Chondrocyte (in vitro differentiated cells): ENCODE measurements around the gene GPR84. TPM values are rescaled to one million over a fixed set of nuclear protein-coding genes. Genes with fewer than 3 reads are reported as not detected.
A peak's percentile ranks its signal among the peaks of the same experiment; 100 is the strongest.

ENCODE experiments used
- DNase-seq: peaks from one replicate; pipeline ENCODE4 v3.0.0; 2021; ENCODE audit warnings: mixed read lengths, low spot score
- H3K27ac Mint-ChIP-seq: one replicate; pipeline ENCODE4 v1.8.0; 2021; ENCODE audit warnings: mild to moderate bottlenecking, moderate library complexity, mixed read lengths; ENCODE audit not compliant: unreplicated experiment
- H3K27me3 Mint-ChIP-seq: 2 replicates; pipeline ENCODE4 v1.8.0; 2021; ENCODE audit warnings: low read depth, mixed read lengths
- H3K36me3 Mint-ChIP-seq: 2 replicates; pipeline ENCODE4 v1.8.0; 2021; ENCODE audit warnings: low read depth, mixed read lengths
- H3K4me1 Mint-ChIP-seq: 2 replicates; pipeline ENCODE4 v1.8.0; 2021; ENCODE audit warnings: low read depth, mild to moderate bottlenecking, mixed read lengths
- H3K4me3 Mint-ChIP-seq: one replicate; pipeline ENCODE4 v1.8.0; 2021; ENCODE audit warnings: mild to moderate bottlenecking, moderate library complexity, mixed read lengths; ENCODE audit not compliant: unreplicated experiment
- H3K9me3 Mint-ChIP-seq: 2 replicates; pipeline ENCODE4 v1.8.0; 2021; ENCODE audit warnings: low read depth, mixed read lengths
- CTCF ChIP-seq: fragments of 200-600 bp; sonication (generic); IDR thresholded peaks from 2 replicates; pipeline ENCODE4 v1.5.0; 2021; ENCODE audit warnings: antibody characterized with exemption, mild to moderate bottlenecking, moderate library complexity
- total RNA-seq: library from RNA; stranded (reverse); gene quantifications from 3 replicates; pipeline ENCODE4 v1.2.1, GENCODE V29; 2021

Gene GPR84
- total RNA-seq, 1 donor from 2014 or later: not detected

GRCh38 chr12:54340846-54341245, 23.4 kb downstream of the GPR84 start:
- TF ChIP-seq CTCF: no peak
- Mint-ChIP-seq H3K27ac (peak overlapping the region; percentile 38), H3K27me3 (no peaks in the 10 kb centered on the region), H3K36me3 (peaks cover 23% of the 10 kb centered on the region), H3K4me1 (peaks cover 21% of the 10 kb centered on the region), H3K4me3 (no peak overlapping the region), H3K9me3 (no peaks in the 10 kb centered on the region)
- no peak for DNase-seq

GRCh38 chr12:54338698-54339296, 25.5 kb downstream of the GPR84 start:
- no peak for TF ChIP-seq CTCF
- Mint-ChIP-seq H3K9me3 (no peaks in the 10 kb centered on the region), H3K27me3 (no peaks in the 10 kb centered on the region), H3K4me1 (peaks cover 21% of the 10 kb centered on the region), H3K36me3 (peaks cover 17% of the 10 kb centered on the region), H3K27ac (no peak overlapping the region), H3K4me3 (no peak overlapping the region)
- DNase-seq: no peak

GRCh38 chr12:54337854-54338650, 26.2 kb downstream of the GPR84 start:
- Mint-ChIP-seq H3K4me3 (no peak overlapping the region), H3K36me3 (peaks cover 13% of the 10 kb centered on the region), H3K27me3 (no peaks in the 10 kb centered on the region), H3K27ac (peak overlapping the region; percentile 23), H3K9me3 (no peaks in the 10 kb centered on the region), H3K4me1 (peaks cover 24% of the 10 kb centered on the region)
- DNase-seq: no peak
- TF ChIP-seq CTCF: no peak

GRCh38 chr12:54337280-54337842, 26.9 kb downstream of the GPR84 start:
- Mint-ChIP-seq H3K9me3 (no peaks in the 10 kb centered on the region), H3K4me1 (peaks cover 24% of the 10 kb centered on the region), H3K36me3 (peaks cover 12% of the 10 kb centered on the region), H3K4me3 (no peak overlapping the region), H3K27ac (no peak overlapping the region), H3K27me3 (no peaks in the 10 kb centered on the region)
- no peak for DNase-seq
- TF ChIP-seq CTCF: peak; percentile 18

GRCh38 chr12:54333420-54334034, 30.8 kb downstream of the GPR84 start:
- H3K36me3 Mint-ChIP-seq: no peaks in the 10 kb centered on the region
- DNase-seq: no peak
- peaks cover 44% of the 10 kb centered on the region for H3K4me1 Mint-ChIP-seq
- no peak overlapping the region for H3K27ac Mint-ChIP-seq
- no peak overlapping the region for H3K4me3 Mint-ChIP-seq
- H3K27me3 Mint-ChIP-seq: no peaks in the 10 kb centered on the region
- no peaks in the 10 kb centered on the region for H3K9me3 Mint-ChIP-seq
- TF ChIP-seq CTCF: no peak
